ENCODE data around the gene KRT13. TPM values are rescaled to one million over a fixed set of nuclear protein-coding genes. Genes with fewer than 3 reads are reported as not detected.

KRT13 gene
- total and polyA plus RNA-seq, 9 of the 15 experiments (the other 6 are each of a cell fraction or from before 2014, with no cell fraction given): 0.11 to 1.1 (median 0.24) TPM; not detected in 3

DNA sequence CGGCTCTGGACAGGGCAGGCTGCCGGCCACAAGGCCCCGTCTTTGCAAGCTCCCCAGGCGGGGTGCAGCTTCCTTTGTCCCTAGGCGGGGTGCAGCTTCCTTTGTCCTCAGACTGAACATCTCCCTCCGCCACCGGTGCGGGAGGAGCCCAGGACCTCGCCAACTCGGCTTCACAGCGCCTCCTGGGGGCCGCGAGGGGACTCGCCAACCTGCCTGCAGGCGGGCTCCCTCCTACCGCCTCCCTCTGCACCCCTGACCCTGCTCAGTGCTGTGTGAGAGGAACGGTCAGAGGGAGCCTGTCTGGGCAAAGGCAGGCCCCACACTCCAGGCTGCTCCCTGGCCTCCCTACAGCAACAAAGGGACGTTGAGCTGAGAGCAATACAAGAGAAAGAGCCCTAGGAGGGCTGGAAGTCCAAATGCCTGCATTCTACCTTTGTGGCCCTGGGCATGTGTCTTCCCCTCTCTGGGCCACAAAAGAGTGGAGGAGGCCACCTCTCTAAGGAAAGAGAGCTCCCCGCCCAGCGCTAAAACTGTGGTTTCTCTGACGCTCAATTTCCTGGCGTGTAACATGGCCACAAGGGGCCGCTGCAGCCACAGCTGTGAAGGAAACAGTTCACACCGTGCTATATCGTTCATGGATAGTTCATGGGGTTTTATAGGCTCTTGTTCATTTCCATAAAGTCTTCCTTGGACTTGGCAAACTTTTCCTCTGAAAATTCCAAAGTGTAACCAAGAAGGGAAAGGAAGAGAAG, 43.6 kb upstream of the KRT13 start (continued):
- TF ChIP-seq, protein P1, sequence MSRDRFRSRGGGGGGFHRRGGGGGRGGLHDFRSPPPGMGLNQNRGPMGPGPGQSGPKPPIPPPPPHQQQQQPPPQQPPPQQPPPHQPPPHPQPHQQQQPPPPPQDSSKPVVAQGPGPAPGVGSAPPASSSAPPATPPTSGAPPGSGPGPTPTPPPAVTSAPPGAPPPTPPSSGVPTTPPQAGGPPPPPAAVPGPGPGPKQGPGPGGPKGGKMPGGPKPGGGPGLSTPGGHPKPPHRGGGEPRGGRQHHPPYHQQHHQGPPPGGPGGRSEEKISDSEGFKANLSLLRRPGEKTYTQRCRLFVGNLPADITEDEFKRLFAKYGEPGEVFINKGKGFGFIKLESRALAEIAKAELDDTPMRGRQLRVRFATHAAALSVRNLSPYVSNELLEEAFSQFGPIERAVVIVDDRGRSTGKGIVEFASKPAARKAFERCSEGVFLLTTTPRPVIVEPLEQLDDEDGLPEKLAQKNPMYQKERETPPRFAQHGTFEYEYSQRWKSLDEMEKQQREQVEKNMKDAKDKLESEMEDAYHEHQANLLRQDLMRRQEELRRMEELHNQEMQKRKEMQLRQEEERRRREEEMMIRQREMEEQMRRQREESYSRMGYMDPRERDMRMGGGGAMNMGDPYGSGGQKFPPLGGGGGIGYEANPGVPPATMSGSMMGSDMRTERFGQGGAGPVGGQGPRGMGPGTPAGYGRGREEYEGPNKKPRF (IDR thresholded peaks at IDR 0.05; ENCODE audit: low read depth, low read length): no peak
- TF ChIP-seq KLF1 (tag; IDR thresholded peaks at IDR 0.05) (peak; percentile 27; the same call in 1 of the 2 replicates), RBM34 (IDR thresholded peaks at IDR 0.05; ENCODE audit: borderline replicate concordance, insufficient read depth, low read length) (no peak), SMARCA5 (IDR thresholded peaks at IDR 0.05) (peak; percentile 95), ETV6 (IDR thresholded peaks at IDR 0.05; ENCODE audit: borderline replicate concordance in 1 of 2, low read depth in 2 of 2, low read length in 1 of 2) (no peak), ETV6 (CRISPR knock-in tag; IDR thresholded peaks at IDR 0.05; ENCODE audit: borderline replicate concordance) (no peak), KLF10 (CRISPR knock-in tag; IDR thresholded peaks at IDR 0.05) (no peak), BRD9 (IDR thresholded peaks at IDR 0.05; ENCODE audit: low read depth, partially characterized antibody) (peak; percentile 87), ZNF780A (CRISPR knock-in tag; IDR thresholded peaks at IDR 0.05) (no peak), ZNF197 (CRISPR knock-in tag; IDR thresholded peaks at IDR 0.05; ENCODE audit: low read depth) (peak; percentile 54; the same call in 1 of the 2 replicates), BCOR (IDR thresholded peaks at IDR 0.05) (peak; percentile 45; the same call in 1 of the 2 replicates), POLR2H (tag; IDR thresholded peaks at IDR 0.05; ENCODE audit: low read depth) (no peak)
- TF ChIP-seq, protein P2, sequence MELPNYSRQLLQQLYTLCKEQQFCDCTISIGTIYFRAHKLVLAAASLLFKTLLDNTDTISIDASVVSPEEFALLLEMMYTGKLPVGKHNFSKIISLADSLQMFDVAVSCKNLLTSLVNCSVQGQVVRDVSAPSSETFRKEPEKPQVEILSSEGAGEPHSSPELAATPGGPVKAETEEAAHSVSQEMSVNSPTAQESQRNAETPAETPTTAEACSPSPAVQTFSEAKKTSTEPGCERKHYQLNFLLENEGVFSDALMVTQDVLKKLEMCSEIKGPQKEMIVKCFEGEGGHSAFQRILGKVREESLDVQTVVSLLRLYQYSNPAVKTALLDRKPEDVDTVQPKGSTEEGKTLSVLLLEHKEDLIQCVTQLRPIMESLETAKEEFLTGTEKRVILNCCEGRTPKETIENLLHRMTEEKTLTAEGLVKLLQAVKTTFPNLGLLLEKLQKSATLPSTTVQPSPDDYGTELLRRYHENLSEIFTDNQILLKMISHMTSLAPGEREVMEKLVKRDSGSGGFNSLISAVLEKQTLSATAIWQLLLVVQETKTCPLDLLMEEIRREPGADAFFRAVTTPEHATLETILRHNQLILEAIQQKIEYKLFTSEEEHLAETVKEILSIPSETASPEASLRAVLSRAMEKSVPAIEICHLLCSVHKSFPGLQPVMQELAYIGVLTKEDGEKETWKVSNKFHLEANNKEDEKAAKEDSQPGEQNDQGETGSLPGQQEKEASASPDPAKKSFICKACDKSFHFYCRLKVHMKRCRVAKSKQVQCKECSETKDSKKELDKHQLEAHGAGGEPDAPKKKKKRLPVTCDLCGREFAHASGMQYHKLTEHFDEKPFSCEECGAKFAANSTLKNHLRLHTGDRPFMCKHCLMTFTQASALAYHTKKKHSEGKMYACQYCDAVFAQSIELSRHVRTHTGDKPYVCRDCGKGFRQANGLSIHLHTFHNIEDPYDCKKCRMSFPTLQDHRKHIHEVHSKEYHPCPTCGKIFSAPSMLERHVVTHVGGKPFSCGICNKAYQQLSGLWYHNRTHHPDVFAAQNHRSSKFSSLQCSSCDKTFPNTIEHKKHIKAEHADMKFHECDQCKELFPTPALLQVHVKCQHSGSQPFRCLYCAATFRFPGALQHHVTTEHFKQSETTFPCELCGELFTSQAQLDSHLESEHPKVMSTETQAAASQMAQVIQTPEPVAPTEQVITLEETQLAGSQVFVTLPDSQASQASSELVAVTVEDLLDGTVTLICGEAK (IDR thresholded peaks at IDR 0.05): 0 out of 2 replicates have a peak, but pooled peaks have one; percentile 11
- TF ChIP-seq, protein P2 (CRISPR knock-in tag; IDR thresholded peaks at IDR 0.05): no peak
- TF ChIP-seq, protein P3, sequence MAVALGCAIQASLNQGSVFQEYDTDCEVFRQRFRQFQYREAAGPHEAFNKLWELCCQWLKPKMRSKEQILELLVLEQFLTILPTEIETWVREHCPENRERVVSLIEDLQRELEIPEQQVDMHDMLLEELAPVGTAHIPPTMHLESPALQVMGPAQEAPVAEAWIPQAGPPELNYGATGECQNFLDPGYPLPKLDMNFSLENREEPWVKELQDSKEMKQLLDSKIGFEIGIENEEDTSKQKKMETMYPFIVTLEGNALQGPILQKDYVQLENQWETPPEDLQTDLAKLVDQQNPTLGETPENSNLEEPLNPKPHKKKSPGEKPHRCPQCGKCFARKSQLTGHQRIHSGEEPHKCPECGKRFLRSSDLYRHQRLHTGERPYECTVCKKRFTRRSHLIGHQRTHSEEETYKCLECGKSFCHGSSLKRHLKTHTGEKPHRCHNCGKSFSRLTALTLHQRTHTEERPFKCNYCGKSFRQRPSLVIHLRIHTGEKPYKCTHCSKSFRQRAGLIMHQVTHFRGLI (CRISPR knock-in tag; IDR thresholded peaks at IDR 0.05): no peak
